Keratinocyte (primary cell): Measurements from ENCODE around the gene ERO1B. TPM values are rescaled to one million over a fixed set of nuclear protein-coding genes. Genes with fewer than 3 reads are reported as not detected.

Experiments used
- DNase-seq: peaks from one replicate; pipeline ENCODE4 v3.0.0-alpha.2; 2011; ENCODE audit warnings: low read depth, missing footprints, low spot score
- FAIRE-seq: peaks from 2 replicates; lab custom pipeline; 2011; peaks lifted over from hg19 to GRCh38; lab: Jason Lieb, UNC
- H2AFZ ChIP-seq: 2 replicates; pipeline ENCODE4 v1.6.0; 2012; ENCODE audit warnings: low read length, control low read depth, inconsistent platforms; ENCODE audit not compliant: control insufficient read depth
- H3K27ac ChIP-seq: 2 replicates; pipeline ENCODE4 v1.5.1; 2011; ENCODE audit warnings: low read length; ENCODE audit not compliant: control insufficient read depth, insufficient read depth
- H3K27me3 ChIP-seq: 3 replicates; pipeline ENCODE4 v1.6.0; 2011; ENCODE audit warnings: low read length; ENCODE audit not compliant: control insufficient read depth, insufficient read depth; ENCODE audit errors: extremely low read depth
- H3K36me3 ChIP-seq, 2 experiments: 2 replicates in 1 of 2; 3 replicates in 1 of 2; pipeline ENCODE4 v1.5.1; 2011; ENCODE audit warnings: low read length in 2 of 2, mild to moderate bottlenecking in 1 of 2; ENCODE audit not compliant: control insufficient read depth in 2 of 2, insufficient read depth in 2 of 2; ENCODE audit errors: extremely low read depth in 1 of 2
- H3K4me1 ChIP-seq: 3 replicates; pipeline ENCODE4 v1.5.1; 2011; ENCODE audit warnings: low read length; ENCODE audit not compliant: control insufficient read depth, insufficient read depth; ENCODE audit errors: extremely low read depth
- H3K4me2 ChIP-seq: 3 replicates; pipeline ENCODE4 v1.6.0; 2011; ENCODE audit warnings: low read depth, low read length; ENCODE audit not compliant: control insufficient read depth, insufficient read depth; ENCODE audit errors: extremely low read depth
- H3K4me3 ChIP-seq, 3 experiments: fragments of 200-600 bp in 1 of 3; sonication (generic) in 1 of 3; 2 replicates in 2 of 3; 3 replicates in 1 of 3; pipeline ENCODE4 v1.5.1; 2011 to 2016; ENCODE audit warnings: low read length in 3 of 3, mild to moderate bottlenecking in 3 of 3, control low read depth in 2 of 3, inconsistent platforms in 1 of 3, low read depth in 1 of 3, mixed read lengths in 1 of 3, mixed run types in 1 of 3, moderate library complexity in 1 of 3; ENCODE audit not compliant: control insufficient read depth in 2 of 3, insufficient read depth in 2 of 3; ENCODE audit errors: extremely low read depth in 1 of 3
- H3K79me2 ChIP-seq: 2 replicates; pipeline ENCODE4 v1.6.0; 2012; ENCODE audit warnings: low read length; ENCODE audit not compliant: control insufficient read depth, insufficient read depth
- H3K9ac ChIP-seq: 3 replicates; pipeline ENCODE4 v1.6.0; 2011; ENCODE audit warnings: low read length; ENCODE audit not compliant: control insufficient read depth, insufficient read depth; ENCODE audit errors: extremely low read depth
- H3K9me1 ChIP-seq: 3 replicates; pipeline ENCODE4 v1.6.0; 2011; ENCODE audit warnings: low read length; ENCODE audit not compliant: control insufficient read depth, insufficient read depth; ENCODE audit errors: extremely low read depth
- H3K9me3 ChIP-seq: 2 replicates; pipeline ENCODE4 v1.5.1; 2012; ENCODE audit warnings: low read depth, low read length; ENCODE audit not compliant: control insufficient read depth
- H4K20me1 ChIP-seq: 3 replicates; pipeline ENCODE4 v1.6.0; 2011; ENCODE audit warnings: low read length; ENCODE audit not compliant: control insufficient read depth, insufficient read depth; ENCODE audit errors: extremely low read depth
- CTCF ChIP-seq, 3 experiments: IDR thresholded peaks in 1 of 3; conservative IDR thresholded peaks in 1 of 3; optimal IDR thresholded peaks in 1 of 3; 2 replicates in 2 of 3; 3 replicates in 1 of 3; pipeline versions ENCODE3 to v1.5.1; 2011; ENCODE audit warnings: low read length in 3 of 3, mild to moderate bottlenecking in 3 of 3, moderate library complexity in 2 of 3, control low read depth in 1 of 3, inconsistent platforms in 1 of 3; ENCODE audit not compliant: insufficient read depth in 2 of 3; ENCODE audit errors: extremely low read depth in 1 of 3
- EZH2 ChIP-seq: IDR thresholded peaks from one replicate; pipeline ENCODE4 v1.6.1; 2012; ENCODE audit warnings: inconsistent platforms, mild to moderate bottlenecking, low read length, moderate library complexity
- dilution Hi-C: fragments of 300-500 bp; cut with MboI; formaldehyde crosslinking; loops from one replicate; pipeline ENCODE4 v1.7.0; 2020; ENCODE audit warnings: low sequenced_read_pairs; ENCODE audit not compliant: extremely low pct_ligation_motif_present
- polyA plus RNA-seq, 5 experiments: library from polyadenylated mRNA; depleted of rRNA in 3 of 5; stranded (reverse) in 3 of 5; stranded (forward) in 1 of 5; unstranded in 1 of 5; fragments of >200 nt; gene quantifications; 1 replicate in 1 of 5; 2 replicates in 3 of 5; 3 replicates in 1 of 5; pipeline versions ENCODE4 v1.2.1 to v1.2.3, GENCODE V29; 2011 to 2012; ENCODE audit warnings: missing spikeins in 2 of 5, low read depth in 1 of 5, low replicate concordance in 1 of 5

ERO1B gene
- polyA plus RNA-seq, 1 donor (not counting 4 experiments of a cell fraction or from before 2014, with no cell fraction given), result 3.1 TPM

DNA sequence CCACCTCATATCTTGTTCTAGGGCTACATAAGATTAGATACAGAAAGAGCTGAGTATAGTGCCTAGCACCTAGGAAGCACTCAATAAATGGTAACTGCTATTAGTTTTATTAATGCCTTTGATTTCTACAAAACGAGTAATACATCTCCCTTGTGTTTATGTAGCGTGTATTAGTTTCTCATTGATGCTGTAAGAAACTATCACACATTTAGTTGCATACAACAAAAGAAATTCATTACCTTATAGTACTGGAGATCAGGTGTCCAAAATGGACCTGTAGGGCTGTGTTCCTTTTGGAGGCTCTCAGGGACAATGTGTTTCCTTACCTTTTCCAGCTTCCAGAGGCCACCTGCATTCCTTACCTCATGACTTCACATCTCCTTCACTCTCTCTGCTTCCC is 961 bp upstream of the ERO1B start:
- Histone ChIP-seq H4K20me1 (no peaks in the 10 kb centered on the region), H3K9me1 (no peaks in the 10 kb centered on the region), H3K27me3 (no peaks in the 10 kb centered on the region), H3K4me3 (peak overlapping the region; percentile 64 to 84 (median 84)), H3K36me3 (no peaks in the 10 kb centered on the region), H3K27ac (no peak overlapping the region), H3K79me2 (no peaks in the 10 kb centered on the region), H3K4me2 (peak overlapping the region; percentile 90), H3K9me3 (no peaks in the 10 kb centered on the region), H3K4me1 (peaks cover 4% of the 10 kb centered on the region), H2AFZ (peak overlapping the region; percentile 88), H3K9ac (no peak overlapping the region)
- dilution Hi-C loops, result no loop called here
- FAIRE-seq (no peak), DNase-seq (no peak)
- TF ChIP-seq CTCF (optimal IDR thresholded peaks at IDR 0.05 in 1 of 3, IDR thresholded peaks at IDR 0.05 in 1 of 3, conservative IDR thresholded peaks at IDR 0.05 in 1 of 3; ENCODE audit: extremely low read depth in 1 of 3, insufficient read depth in 2 of 3, low read length in 3 of 3), result no peak
- no peak for TF ChIP-seq EZH2

- no peaks in the 10 kb centered on the region for H3K36me3 ChIP-seq
- dilution Hi-C loops, result no loop called here
- H2AFZ ChIP-seq, result peak overlapping the region; percentile 88
- no peaks in the 10 kb centered on the region for H3K9me3 ChIP-seq
- peak overlapping the region; percentile 90 for H3K4me2 ChIP-seq
- TF ChIP-seq EZH2 (no peak), CTCF (optimal IDR thresholded peaks at IDR 0.05 in 1 of 3, IDR thresholded peaks at IDR 0.05 in 1 of 3, conservative IDR thresholded peaks at IDR 0.05 in 1 of 3; ENCODE audit: extremely low read depth in 1 of 3, insufficient read depth in 2 of 3, low read length in 3 of 3) (no peak)
- H4K20me1 ChIP-seq, result no peaks in the 10 kb centered on the region
- FAIRE-seq, result no peak
- H3K4me1 ChIP-seq, result peaks cover 4% of the 10 kb centered on the region
- H3K79me2 ChIP-seq, result no peaks in the 10 kb centered on the region
- no peaks in the 10 kb centered on the region for H3K27me3 ChIP-seq
- H3K27ac ChIP-seq, result peak overlapping the region; percentile 59
- no peaks in the 10 kb centered on the region for H3K9me1 ChIP-seq
- no peak for DNase-seq
- peak overlapping the region; percentile 64 to 84 (median 84) for H3K4me3 ChIP-seq
- peak overlapping the region; percentile 84 for H3K9ac ChIP-seq
Observed at GRCh38 chr1:236282425-236282716, 613 bp upstream of the ERO1B start.
